Hepatocyte (in vitro differentiated cells): Measurements from ENCODE around the gene THAP12. TPM values are rescaled to one million over a fixed set of nuclear protein-coding genes. Genes with fewer than 3 reads are reported as not detected.

Experiments used
- DNase-seq: peaks from one replicate; pipeline ENCODE4 v3.0.0-alpha.2; 2016; ENCODE audit warnings: low spot score
- H2AFZ ChIP-seq: fragments of 200-600 bp; sonication (generic); 2 replicates; pipeline ENCODE4 v1.6.0; 2016; ENCODE audit warnings: antibody characterized with exemption, mild to moderate bottlenecking
- H3K27ac ChIP-seq: fragments of 200-600 bp; sonication (generic); 2 replicates; pipeline ENCODE4 v1.5.1; 2016; ENCODE audit warnings: mild to moderate bottlenecking
- H3K27me3 ChIP-seq: fragments of 200-600 bp; sonication (generic); 2 replicates; pipeline ENCODE4 v1.6.1; 2016
- H3K36me3 ChIP-seq: fragments of 200-600 bp; sonication (generic); replicated peaks from 2 replicates; pipeline ENCODE4 v1.5.1; 2016; ENCODE audit warnings: low read depth; ENCODE audit not compliant: insufficient read depth
- H3K4me1 ChIP-seq: fragments of 200-600 bp; sonication (generic); 2 replicates; pipeline ENCODE4 v1.5.1; 2016; ENCODE audit warnings: mild to moderate bottlenecking, moderate library complexity; ENCODE audit not compliant: insufficient read depth
- H3K4me2 ChIP-seq: fragments of 200-600 bp; sonication (generic); 2 replicates; pipeline ENCODE4 v1.6.0; 2016
- H3K4me3 ChIP-seq: fragments of 200-600 bp; sonication (generic); 2 replicates; pipeline ENCODE4 v1.5.1; 2016; ENCODE audit warnings: mild to moderate bottlenecking
- H3K79me2 ChIP-seq: fragments of 200-600 bp; sonication (generic); 2 replicates; pipeline ENCODE4 v1.6.0; 2017; ENCODE audit warnings: mild to moderate bottlenecking
- H3K9me2 ChIP-seq: fragments of 200-600 bp; sonication (generic); replicated peaks from 2 replicates; pipeline ENCODE4 v1.6.0; 2017; ENCODE audit warnings: mild to moderate bottlenecking; ENCODE audit not compliant: insufficient read depth
- H3K9me3 ChIP-seq: fragments of 200-600 bp; sonication (generic); 2 replicates; pipeline ENCODE4 v1.5.1; 2016; ENCODE audit warnings: low read depth, mild to moderate bottlenecking
- H4K20me1 ChIP-seq: fragments of 200-600 bp; sonication (generic); 2 replicates; pipeline ENCODE4 v1.6.0; 2016; ENCODE audit warnings: mild to moderate bottlenecking; ENCODE audit not compliant: insufficient read depth, poor library complexity, severe bottlenecking
- CTCF ChIP-seq: fragments of 200-600 bp; sonication (generic); IDR thresholded peaks from 2 replicates; pipeline ENCODE4 v1.5.1; 2016; ENCODE audit warnings: antibody characterized with exemption, mild to moderate bottlenecking; ENCODE audit not compliant: poor library complexity
- EZH2 ChIP-seq: fragments of 200-600 bp; sonication (generic); IDR thresholded peaks from 2 replicates; pipeline ENCODE4 v1.6.1; 2016; ENCODE audit warnings: antibody characterized with exemption, mild to moderate bottlenecking, borderline replicate concordance
- EZH2phosphoT487 ChIP-seq: fragments of 200-600 bp; sonication (generic); IDR thresholded peaks from one replicate; pipeline ENCODE4 v1.6.1; 2018; ENCODE audit warnings: antibody characterized with exemption, mild to moderate bottlenecking, low read depth, moderate library complexity; ENCODE audit not compliant: unreplicated experiment, severe bottlenecking
- WGBS: methylation state at CpG from one replicate; pipeline ENCODE4 v1.1.6; 2016; ENCODE audit warnings: low lambda C conversion rate; ENCODE audit errors: missing lambda C conversion rate; 5-methylcytosine and 5-hydroxymethylcytosine counted together
- polyA plus RNA-seq: library from polyadenylated mRNA; unstranded; fragments of >200 nt; fragmentation: Nextera tagmentation; extraction: Ambion mirVana; gene quantifications from 2 replicates; pipeline ENCODE4 v1.2.1, GENCODE V29; 2016
- total RNA-seq: library from RNA; depleted of rRNA; stranded (reverse); fragments of >200 nt; gene quantifications from 2 replicates; pipeline ENCODE4 v1.2.3, GENCODE V29; 2014

The THAP12 gene
- total and polyA plus RNA-seq, 2 experiments from 2014 or later = 21.5 to 62.6 TPM

- Histone ChIP-seq H2AFZ (no peak overlapping the region), H3K9me3 (no peaks in the 10 kb centered on the region), H3K27ac (no peak overlapping the region), H3K36me3 (no peaks in the 10 kb centered on the region), H3K4me1 (no peaks in the 10 kb centered on the region), H3K79me2 (no peaks in the 10 kb centered on the region), H3K4me2 (no peak overlapping the region), H4K20me1 (no peaks in the 10 kb centered on the region), H3K9me2 (no peaks in the 10 kb centered on the region), H3K27me3 (no peaks in the 10 kb centered on the region), H3K4me3 (no peak overlapping the region)
- 89% methylated on average over 2 of the region's 2 CpGs for WGBS
- TF ChIP-seq EZH2 = no peak
- no peak for TF ChIP-seq EZH2phosphoT487
- TF ChIP-seq CTCF = no peak
- no peak for DNase-seq
Observed at GRCh38 chr11:76336597-76336996, 44.3 kb downstream of the THAP12 start.

GRCh38 chr11:76335842-76336241 lies 45.1 kb downstream of the THAP12 start:
- H3K36me3 ChIP-seq = no peaks in the 10 kb centered on the region
- no peaks in the 10 kb centered on the region for H3K9me2 ChIP-seq
- no peak overlapping the region for H2AFZ ChIP-seq
- H3K4me1 ChIP-seq = no peaks in the 10 kb centered on the region
- DNase-seq = no peak
- H3K27ac ChIP-seq = no peak overlapping the region
- no peaks in the 10 kb centered on the region for H3K79me2 ChIP-seq
- no peak overlapping the region for H3K4me2 ChIP-seq
- no peaks in the 10 kb centered on the region for H3K9me3 ChIP-seq
- TF ChIP-seq EZH2phosphoT487 (no peak), CTCF (no peak), EZH2 (no peak)
- H4K20me1 ChIP-seq = no peaks in the 10 kb centered on the region
- H3K27me3 ChIP-seq = no peaks in the 10 kb centered on the region
- no peak overlapping the region for H3K4me3 ChIP-seq

GRCh38 chr11:76334826-76335389 lies 46.0 kb downstream of the THAP12 start:
- H3K9me3 ChIP-seq = no peaks in the 10 kb centered on the region
- no peaks in the 10 kb centered on the region for H3K4me1 ChIP-seq
- no peak overlapping the region for H3K4me2 ChIP-seq
- H4K20me1 ChIP-seq = no peaks in the 10 kb centered on the region
- no peak overlapping the region for H3K27ac ChIP-seq
- H3K36me3 ChIP-seq = no peaks in the 10 kb centered on the region
- no peak overlapping the region for H3K4me3 ChIP-seq
- TF ChIP-seq EZH2phosphoT487 = no peak
- no peak for TF ChIP-seq CTCF
- TF ChIP-seq EZH2 = no peak
- over 99% methylated on average over 5 of the region's 5 CpGs for WGBS
- H3K79me2 ChIP-seq = no peaks in the 10 kb centered on the region
- no peak for DNase-seq
- no peaks in the 10 kb centered on the region for H3K27me3 ChIP-seq
- H3K9me2 ChIP-seq = no peaks in the 10 kb centered on the region
- H2AFZ ChIP-seq = no peak overlapping the region

GRCh38 chr11:76330651-76331050 lies 50.3 kb downstream of the THAP12 start:
- Histone ChIP-seq H3K9me3 (no peaks in the 10 kb centered on the region), H3K4me1 (peaks cover 12% of the 10 kb centered on the region), H2AFZ (no peak overlapping the region), H3K4me3 (no peak overlapping the region), H3K36me3 (no peaks in the 10 kb centered on the region), H3K27me3 (no peaks in the 10 kb centered on the region), H3K4me2 (no peak overlapping the region), H3K79me2 (no peaks in the 10 kb centered on the region), H3K9me2 (no peaks in the 10 kb centered on the region), H3K27ac (no peak overlapping the region), H4K20me1 (no peaks in the 10 kb centered on the region)
- TF ChIP-seq CTCF = no peak
- TF ChIP-seq EZH2phosphoT487 = no peak
- no peak for TF ChIP-seq EZH2
- 97% methylated on average over 7 of the region's 7 CpGs for WGBS
- DNase-seq = no peak
